CD4-positive, alpha-beta T cell treated with Interleukin-6 at 100 ng/mL for 8 hours (primary cell): ENCODE data around the gene DCDC2.
A peak's percentile ranks its signal among the peaks of the same experiment; 100 is the strongest.
"Not testable (repeated sequence)": the region's sequence is repeated elsewhere in the genome, so short reads cannot be mapped to it uniquely, and the experiment has no call there.

Source experiments
- DNase-seq: peaks from one replicate; pipeline ENCODE4 v3.0.0-alpha.2; 2020; ENCODE audit warnings: mixed read lengths, low spot score

DCDC2 gene

GRCh38 chr6:24378473-24379097 lies 20.7 kb upstream of the DCDC2 start:
- no peak for DNase-seq

- no peak for DNase-seq
Measured at GRCh38 chr6:24376871-24377270, 19.0 kb upstream of the DCDC2 start.

DNA sequence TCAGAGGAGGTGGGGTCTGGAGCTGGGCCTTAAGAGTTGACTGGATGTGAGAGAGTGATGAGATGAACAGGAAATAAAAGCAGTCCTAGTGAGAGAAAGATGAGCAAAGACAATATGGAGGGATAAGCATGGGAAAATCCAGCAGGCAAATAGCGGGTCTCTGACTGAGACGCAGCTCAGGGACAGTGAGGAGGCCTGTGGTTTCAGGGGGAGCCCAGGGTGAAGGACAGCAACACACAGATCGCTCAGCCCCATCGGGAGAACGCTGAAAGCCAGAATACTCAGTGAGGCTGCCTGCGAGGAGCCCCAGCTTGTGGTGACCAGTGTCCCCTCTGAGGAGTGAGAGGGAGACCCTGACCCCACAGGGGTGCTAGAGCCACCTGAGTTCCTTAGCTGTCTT lies 16.8 kb upstream of the DCDC2 start:
- DNase-seq = no peak

DNA sequence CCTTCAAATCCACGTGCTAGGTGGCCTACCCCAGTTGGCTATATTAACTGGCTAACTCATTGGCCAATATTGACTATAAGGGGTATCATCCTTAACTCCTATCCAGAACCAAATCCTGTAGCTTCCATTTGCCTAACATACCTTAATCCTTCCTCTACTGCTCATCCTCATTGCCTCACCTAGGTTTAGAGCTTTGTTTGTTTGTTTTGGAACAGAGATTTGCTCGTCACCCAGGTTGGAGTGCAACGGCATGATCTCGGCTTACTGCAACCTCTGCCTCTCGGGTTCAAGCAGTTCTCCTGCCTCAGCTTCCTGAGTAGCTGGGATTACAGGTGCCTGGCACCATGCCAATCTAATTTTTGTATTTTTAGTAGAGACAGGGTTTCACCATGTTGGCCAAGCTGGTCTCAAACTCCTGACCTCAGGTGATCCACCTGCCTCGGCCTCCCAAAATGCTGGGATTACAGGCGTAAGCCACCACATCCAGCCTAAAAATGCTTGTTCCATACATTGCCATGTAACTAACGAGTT lies 7.3 kb upstream of the DCDC2 start:
- DNase-seq = not testable (repeated sequence)

DNA sequence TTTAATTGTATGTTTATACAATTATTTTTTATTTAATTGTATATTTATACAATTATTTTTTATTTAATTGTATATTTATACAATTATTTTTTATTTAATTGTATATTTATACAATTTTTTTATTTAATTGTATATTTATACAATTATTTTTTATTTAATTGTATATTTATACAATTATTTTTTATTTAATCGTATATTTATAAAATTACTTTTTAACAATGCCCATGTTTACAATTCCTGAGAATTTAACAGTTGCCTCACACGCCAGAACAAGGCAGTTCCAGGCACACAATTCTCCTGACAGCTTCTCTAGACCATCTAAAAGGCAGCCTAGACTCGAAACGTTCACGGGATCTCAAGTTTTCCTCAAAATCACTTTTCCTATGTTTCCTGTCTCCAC lies 4.5 kb upstream of the DCDC2 start:
- DNase-seq = not testable (repeated sequence)

DNA sequence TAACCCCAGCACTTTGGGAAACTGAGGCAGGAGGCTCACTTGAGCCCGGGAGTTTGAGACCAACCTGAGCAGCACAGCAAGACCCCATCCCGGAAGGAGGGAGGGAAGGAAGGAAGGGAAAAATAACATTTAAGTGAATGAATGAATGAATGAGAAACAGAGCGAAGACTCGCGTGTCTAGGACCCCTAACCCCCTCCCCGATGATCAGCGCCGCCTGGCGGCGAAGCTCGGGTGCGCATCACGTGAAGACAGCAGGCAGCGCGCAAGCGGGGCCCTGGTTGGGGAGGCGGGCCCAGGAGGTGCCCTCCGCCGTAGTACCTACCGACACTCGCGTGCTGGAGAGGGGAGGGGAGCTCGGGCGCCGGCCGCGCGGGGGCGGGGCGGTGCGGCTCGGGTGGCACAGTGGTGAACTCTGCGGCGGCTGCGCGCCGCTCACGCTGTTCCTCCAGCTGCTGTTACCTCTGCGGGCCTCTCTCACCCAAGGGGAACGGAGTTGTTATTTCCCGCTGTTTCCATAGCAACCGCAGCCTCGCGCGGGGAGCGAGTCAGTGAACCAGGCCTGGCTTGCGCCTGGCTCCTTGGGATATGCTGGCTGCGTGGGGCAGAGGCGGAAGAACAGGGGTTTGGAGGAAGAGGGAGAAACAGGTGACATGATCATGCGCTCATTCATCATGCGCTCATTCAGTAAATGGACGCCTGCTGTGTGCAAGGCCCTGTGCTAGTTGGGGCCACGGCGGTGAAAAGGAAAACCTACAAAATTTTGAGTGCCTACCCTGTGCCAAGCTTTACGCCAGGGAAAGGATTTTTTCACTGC lies 2.0 kb upstream of the DCDC2 start:
- DNase-seq = peak; percentile 71

DNA sequence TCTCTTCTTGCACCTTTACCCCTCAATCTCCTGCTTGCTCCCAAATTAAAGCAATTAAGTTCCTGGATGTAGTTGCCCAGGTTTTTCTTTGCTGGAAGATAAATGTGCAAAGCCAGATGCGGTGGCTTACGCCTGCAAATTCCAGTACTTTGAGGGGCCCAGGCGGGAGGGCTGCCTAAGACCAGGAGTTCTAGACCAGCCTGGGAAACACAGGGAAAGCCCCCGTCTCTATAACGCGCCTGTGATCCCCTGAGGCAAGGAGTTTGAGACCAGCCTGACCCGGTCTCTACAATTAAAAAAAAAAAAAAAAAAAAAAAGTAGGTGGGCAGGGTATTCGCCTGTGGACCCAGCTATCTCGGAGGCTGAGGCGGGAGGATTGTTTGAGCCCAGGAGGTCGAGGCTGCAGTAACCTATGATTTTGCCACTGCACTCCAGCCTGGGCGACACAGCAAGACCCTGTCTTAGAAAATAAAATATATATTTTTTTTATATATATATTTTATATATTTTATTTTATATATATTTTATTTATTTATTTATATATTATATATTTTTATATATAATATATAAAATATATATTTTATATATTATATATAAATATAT lies 461 bp upstream of the DCDC2 start:
- DNase-seq = no peak

GRCh38 chr6:24356310-24356973 lies 1.4 kb downstream of the DCDC2 start:
- no peak for DNase-seq

DNA sequence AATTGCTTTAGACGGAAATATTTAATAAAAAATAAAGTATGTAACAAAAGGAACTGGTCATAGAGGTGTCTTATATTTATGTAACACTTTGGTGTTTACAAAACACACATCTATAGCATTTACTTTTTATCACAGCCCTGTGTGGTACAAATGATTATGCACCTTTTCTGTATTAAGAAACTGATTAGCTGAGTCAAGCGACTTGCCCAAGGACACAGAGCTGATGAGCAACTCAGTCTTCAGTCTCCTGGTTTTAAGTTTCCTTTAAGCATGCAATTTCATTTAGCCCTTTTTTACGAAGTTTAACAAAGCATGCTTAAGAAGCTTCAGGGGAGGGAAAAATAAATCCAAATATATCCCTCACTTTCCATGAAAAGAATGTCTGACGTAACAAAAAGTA lies 2.5 kb downstream of the DCDC2 start:
- no peak for DNase-seq

DNA sequence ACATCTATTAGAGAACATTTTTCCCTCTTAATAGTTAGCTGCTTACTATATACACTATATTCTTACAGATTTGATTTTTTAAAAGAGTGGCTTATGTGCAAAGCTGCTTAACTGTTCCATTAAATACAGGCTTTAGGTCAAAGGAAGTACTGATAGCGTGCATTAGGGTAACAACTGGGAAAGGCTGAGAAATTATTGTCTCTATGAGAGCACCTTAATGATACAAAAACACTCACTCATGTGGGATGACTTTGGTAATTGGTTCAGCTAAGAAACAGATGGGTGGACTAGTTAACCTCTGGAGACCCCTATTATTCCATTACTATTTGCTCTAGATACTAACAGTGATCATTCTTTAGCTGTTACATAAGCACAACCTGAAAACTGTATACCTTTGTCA lies 4.0 kb downstream of the DCDC2 start:
- no peak for DNase-seq

- no peak for DNase-seq
Measured at GRCh38 chr6:24352434-24352833, 5.4 kb downstream of the DCDC2 start.

DNA sequence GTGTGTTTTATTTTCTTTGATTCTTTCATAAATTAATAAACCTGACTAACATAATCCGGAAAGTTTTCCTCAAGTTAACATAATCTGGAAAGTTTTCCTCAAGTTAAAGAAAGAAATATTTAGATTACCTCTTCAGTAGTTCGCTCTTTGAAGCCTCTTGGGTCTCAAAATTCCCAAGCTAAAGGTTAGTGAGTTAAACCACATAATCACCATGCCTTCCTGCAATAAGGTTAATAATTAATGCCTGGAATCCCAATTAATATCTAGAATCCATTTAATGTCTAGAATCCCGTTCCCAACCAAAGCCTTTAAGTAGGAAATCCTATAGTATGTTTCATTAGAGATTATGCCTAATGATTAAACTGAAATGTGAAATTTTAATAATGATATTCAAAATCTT lies 12.9 kb downstream of the DCDC2 start:
- DNase-seq = no peak

DNA sequence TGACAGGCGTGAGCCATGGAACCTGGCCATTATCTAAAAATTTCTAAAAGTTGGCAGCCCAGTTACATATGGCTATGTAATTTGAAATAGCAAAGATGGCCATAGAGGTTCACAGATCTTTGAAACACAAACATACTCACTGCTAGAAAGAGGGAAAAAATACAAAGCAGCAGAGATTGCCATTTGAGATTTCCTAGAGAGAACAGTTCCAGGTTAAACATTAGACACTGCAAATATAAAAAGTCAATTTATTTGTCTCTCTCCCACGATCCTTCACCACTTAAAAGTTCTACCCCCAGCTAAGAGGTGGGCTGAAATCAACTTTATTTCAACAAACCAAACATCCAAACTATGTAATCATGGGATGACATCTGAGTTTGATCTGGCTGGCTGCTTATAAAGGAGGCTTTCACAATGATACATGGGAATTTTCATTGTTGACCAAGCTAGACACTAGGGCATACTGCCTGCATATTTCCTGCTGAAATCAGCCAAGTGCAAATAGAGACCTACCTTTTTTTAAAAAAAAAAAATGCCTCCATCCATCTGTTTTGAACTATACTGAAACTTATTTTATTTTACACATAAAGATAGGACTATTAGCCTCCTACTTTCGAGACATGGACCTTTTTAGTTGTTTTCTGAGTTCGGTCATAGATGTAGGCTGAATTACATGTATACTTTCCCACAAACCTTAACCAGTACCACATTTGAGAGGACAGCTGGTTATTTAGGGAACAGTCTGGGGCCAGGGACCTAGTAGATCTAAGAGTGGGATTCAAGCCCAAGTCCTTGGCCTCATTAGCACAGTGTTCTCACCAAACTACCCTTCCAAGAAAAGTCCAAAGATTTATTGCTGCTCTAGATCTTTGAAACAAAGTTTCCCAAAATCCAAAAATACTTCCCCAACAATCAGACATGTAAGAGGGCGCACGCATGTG lies 16.6 kb downstream of the DCDC2 start:
- no peak for DNase-seq

- no peak for DNase-seq
Measured at GRCh38 chr6:24339932-24340331, 17.9 kb downstream of the DCDC2 start.

DNA sequence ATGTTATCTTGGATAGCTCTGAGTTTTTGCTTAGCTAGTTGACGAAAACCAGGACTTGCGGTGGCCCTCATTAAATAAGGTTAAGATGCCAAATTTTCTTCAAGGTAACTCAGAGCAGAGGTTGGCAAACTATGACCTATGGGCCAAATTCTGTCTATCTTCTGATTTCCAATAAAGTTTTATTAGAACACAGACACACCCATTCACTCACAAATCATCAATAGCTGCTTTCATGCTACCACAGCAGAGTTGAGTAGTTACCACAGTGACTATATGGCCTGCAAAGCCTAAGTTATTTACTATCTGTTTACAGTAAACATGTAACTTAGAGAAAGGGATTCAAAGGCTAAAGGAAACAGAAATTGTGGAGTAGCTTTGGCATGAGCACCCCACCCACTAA lies 23.6 kb downstream of the DCDC2 start:
- DNase-seq = no peak

DNA sequence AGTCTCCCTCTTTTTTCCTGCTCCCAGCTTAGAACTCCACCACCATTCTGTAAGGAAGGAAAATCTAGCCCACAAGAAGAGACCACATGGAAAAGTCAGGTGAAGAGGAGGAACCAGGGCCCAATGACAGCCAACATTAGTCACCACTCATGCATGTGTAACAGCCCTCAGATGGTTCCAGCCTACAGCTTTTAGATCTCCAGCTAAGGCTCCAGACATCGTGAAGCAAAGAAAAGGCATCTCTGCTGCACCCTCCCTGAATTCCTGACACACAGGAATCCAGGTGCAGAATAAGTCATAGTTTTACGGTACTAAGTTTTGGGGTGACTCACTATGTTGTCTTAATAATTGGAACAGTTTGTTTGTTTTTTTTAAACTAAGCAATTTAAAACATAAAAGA lies 25.5 kb downstream of the DCDC2 start:
- no peak for DNase-seq

- DNase-seq = no peak
Measured at GRCh38 chr6:24330137-24330732, 27.6 kb downstream of the DCDC2 start.

DNA sequence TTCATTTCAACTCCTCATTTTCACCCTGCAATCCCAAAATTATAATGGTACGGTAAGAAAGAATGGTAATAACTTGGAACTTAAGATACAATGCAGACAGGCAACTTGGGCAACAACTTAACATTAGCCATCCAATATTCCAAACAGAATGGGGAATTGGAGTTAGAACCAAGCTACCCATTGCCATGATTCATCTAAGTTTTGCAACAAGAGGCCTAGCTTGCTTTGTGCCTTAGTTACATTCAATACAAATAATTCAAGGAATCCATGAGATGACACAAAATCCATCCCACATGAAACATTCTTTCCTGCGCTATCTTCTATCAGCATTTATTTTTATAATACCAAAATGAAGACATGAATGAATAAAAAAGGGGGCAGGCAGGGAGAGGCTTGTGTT lies 28.4 kb downstream of the DCDC2 start:
- DNase-seq = no peak

DNA sequence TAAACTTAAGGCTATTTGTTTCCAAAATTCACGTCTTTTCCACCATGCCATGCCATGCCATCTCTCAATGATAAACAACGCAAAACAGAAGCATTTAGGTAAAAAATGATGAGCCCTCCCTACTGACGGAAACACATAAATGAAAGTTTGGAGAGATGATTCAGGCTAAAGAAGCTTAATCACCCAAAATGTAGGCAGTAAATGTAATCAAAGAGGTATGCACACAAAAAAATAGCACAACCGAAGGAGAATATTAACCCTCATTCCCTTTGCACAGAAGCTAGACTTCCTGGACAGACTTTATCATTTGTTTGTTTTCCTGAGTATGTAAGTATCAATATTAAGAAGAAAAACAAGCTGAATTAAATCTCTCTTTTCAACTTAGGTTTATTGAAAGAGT lies 28.8 kb downstream of the DCDC2 start:
- no peak for DNase-seq

DNA sequence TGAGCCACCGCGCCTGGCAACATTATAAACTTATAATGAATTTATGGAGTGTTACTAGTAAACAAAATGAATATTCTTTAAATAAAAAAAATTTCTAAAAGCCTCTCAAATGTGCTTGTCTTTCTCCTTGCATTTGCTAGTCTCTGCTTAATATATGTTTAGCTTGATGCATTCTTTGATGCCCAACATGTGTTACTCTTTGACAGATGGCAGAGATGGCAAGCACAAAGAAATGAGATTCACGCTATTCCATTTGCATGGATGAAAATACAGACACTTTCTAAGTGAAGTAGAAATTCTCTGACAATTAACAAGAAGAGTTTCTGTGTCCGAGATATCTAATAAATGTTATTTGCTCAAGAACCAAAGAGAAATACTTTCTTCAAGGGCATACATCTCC lies 30.1 kb downstream of the DCDC2 start:
- no peak for DNase-seq

DNA sequence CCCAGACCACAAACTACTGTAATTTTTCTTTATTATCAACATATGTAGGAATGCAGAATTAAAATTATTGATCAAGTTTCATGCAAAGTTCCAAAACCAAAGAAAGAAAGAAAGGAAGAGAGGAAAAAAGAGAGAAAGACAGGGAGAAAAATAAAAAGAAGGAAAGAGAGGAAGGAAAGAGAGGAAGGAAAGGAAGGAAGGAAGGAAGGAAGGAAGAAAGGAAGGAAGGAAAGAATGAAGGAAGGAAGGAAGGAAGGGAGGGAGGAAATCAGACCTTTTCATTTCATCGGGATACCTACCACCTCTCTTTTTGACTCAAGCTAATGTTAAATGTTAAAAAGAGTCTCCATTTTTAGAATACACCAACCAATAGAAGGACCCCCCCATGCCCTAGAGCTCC lies 31.9 kb downstream of the DCDC2 start:
- DNase-seq = no peak
